Keratinocyte (primary cell): Measurements from ENCODE around the gene ZNF33B. TPM values are rescaled to one million over a fixed set of nuclear protein-coding genes. Genes with fewer than 3 reads are reported as not detected.
"Not testable (repeated sequence)": the region's sequence is repeated elsewhere in the genome, so short reads cannot be mapped to it uniquely, and the experiment has no call there.

Experiments
- DNase-seq: peaks from one replicate; pipeline ENCODE4 v3.0.0-alpha.2; 2011; ENCODE audit warnings: low read depth, missing footprints, low spot score
- FAIRE-seq: peaks from 2 replicates; lab custom pipeline; 2011; peaks lifted over from hg19 to GRCh38; lab: Jason Lieb, UNC
- H2AFZ ChIP-seq: 2 replicates; pipeline ENCODE4 v1.6.0; 2012; ENCODE audit warnings: low read length, control low read depth, inconsistent platforms; ENCODE audit not compliant: control insufficient read depth
- H3K27ac ChIP-seq: 2 replicates; pipeline ENCODE4 v1.5.1; 2011; ENCODE audit warnings: low read length; ENCODE audit not compliant: control insufficient read depth, insufficient read depth
- H3K27me3 ChIP-seq: 3 replicates; pipeline ENCODE4 v1.6.0; 2011; ENCODE audit warnings: low read length; ENCODE audit not compliant: control insufficient read depth, insufficient read depth; ENCODE audit errors: extremely low read depth
- H3K36me3 ChIP-seq, 2 experiments: 2 replicates in 1 of 2; 3 replicates in 1 of 2; pipeline ENCODE4 v1.5.1; 2011; ENCODE audit warnings: low read length in 2 of 2, mild to moderate bottlenecking in 1 of 2; ENCODE audit not compliant: control insufficient read depth in 2 of 2, insufficient read depth in 2 of 2; ENCODE audit errors: extremely low read depth in 1 of 2
- H3K4me1 ChIP-seq: 3 replicates; pipeline ENCODE4 v1.5.1; 2011; ENCODE audit warnings: low read length; ENCODE audit not compliant: control insufficient read depth, insufficient read depth; ENCODE audit errors: extremely low read depth
- H3K4me2 ChIP-seq: 3 replicates; pipeline ENCODE4 v1.6.0; 2011; ENCODE audit warnings: low read depth, low read length; ENCODE audit not compliant: control insufficient read depth, insufficient read depth; ENCODE audit errors: extremely low read depth
- H3K4me3 ChIP-seq, 3 experiments: fragments of 200-600 bp in 1 of 3; sonication (generic) in 1 of 3; 2 replicates in 2 of 3; 3 replicates in 1 of 3; pipeline ENCODE4 v1.5.1; 2011 to 2016; ENCODE audit warnings: low read length in 3 of 3, mild to moderate bottlenecking in 3 of 3, control low read depth in 2 of 3, inconsistent platforms in 1 of 3, low read depth in 1 of 3, mixed read lengths in 1 of 3, mixed run types in 1 of 3, moderate library complexity in 1 of 3; ENCODE audit not compliant: control insufficient read depth in 2 of 3, insufficient read depth in 2 of 3; ENCODE audit errors: extremely low read depth in 1 of 3
- H3K79me2 ChIP-seq: 2 replicates; pipeline ENCODE4 v1.6.0; 2012; ENCODE audit warnings: low read length; ENCODE audit not compliant: control insufficient read depth, insufficient read depth
- H3K9ac ChIP-seq: 3 replicates; pipeline ENCODE4 v1.6.0; 2011; ENCODE audit warnings: low read length; ENCODE audit not compliant: control insufficient read depth, insufficient read depth; ENCODE audit errors: extremely low read depth
- H3K9me1 ChIP-seq: 3 replicates; pipeline ENCODE4 v1.6.0; 2011; ENCODE audit warnings: low read length; ENCODE audit not compliant: control insufficient read depth, insufficient read depth; ENCODE audit errors: extremely low read depth
- H3K9me3 ChIP-seq: 2 replicates; pipeline ENCODE4 v1.5.1; 2012; ENCODE audit warnings: low read depth, low read length; ENCODE audit not compliant: control insufficient read depth
- H4K20me1 ChIP-seq: 3 replicates; pipeline ENCODE4 v1.6.0; 2011; ENCODE audit warnings: low read length; ENCODE audit not compliant: control insufficient read depth, insufficient read depth; ENCODE audit errors: extremely low read depth
- EZH2 ChIP-seq: IDR thresholded peaks from one replicate; pipeline ENCODE4 v1.6.1; 2012; ENCODE audit warnings: inconsistent platforms, mild to moderate bottlenecking, low read length, moderate library complexity
- dilution Hi-C: fragments of 300-500 bp; cut with MboI; formaldehyde crosslinking; loops from one replicate; pipeline ENCODE4 v1.7.0; 2020; ENCODE audit warnings: low sequenced_read_pairs; ENCODE audit not compliant: extremely low pct_ligation_motif_present
- polyA plus RNA-seq, 5 experiments: library from polyadenylated mRNA; depleted of rRNA in 3 of 5; stranded (reverse) in 3 of 5; stranded (forward) in 1 of 5; unstranded in 1 of 5; fragments of >200 nt; gene quantifications; 1 replicate in 1 of 5; 2 replicates in 3 of 5; 3 replicates in 1 of 5; pipeline versions ENCODE4 v1.2.1 to v1.2.3, GENCODE V29; 2011 to 2012; ENCODE audit warnings: missing spikeins in 2 of 5, low read depth in 1 of 5, low replicate concordance in 1 of 5
- TF ChIP-seq, protein P1 (sequence below), 3 experiments: IDR thresholded peaks in 1 of 3; conservative IDR thresholded peaks in 1 of 3; optimal IDR thresholded peaks in 1 of 3; 2 replicates in 2 of 3; 3 replicates in 1 of 3; pipeline versions ENCODE3 to v1.5.1; 2011; ENCODE audit warnings: low read length in 3 of 3, mild to moderate bottlenecking in 3 of 3, moderate library complexity in 2 of 3, control low read depth in 1 of 3, inconsistent platforms in 1 of 3; ENCODE audit not compliant: insufficient read depth in 2 of 3; ENCODE audit errors: extremely low read depth in 1 of 3

The ZNF33B gene
- polyA plus RNA-seq, 1 donor (not counting 4 experiments of a cell fraction or from before 2014, with no cell fraction given), result 9.4 TPM

GRCh38 chr10:42556931-42557330, 81.4 kb downstream of the ZNF33B start:
- no peaks in the 10 kb centered on the region for H3K9me1 ChIP-seq
- dilution Hi-C loops, result no loop called here
- TF ChIP-seq EZH2, result no peak
- TF ChIP-seq, protein P1, sequence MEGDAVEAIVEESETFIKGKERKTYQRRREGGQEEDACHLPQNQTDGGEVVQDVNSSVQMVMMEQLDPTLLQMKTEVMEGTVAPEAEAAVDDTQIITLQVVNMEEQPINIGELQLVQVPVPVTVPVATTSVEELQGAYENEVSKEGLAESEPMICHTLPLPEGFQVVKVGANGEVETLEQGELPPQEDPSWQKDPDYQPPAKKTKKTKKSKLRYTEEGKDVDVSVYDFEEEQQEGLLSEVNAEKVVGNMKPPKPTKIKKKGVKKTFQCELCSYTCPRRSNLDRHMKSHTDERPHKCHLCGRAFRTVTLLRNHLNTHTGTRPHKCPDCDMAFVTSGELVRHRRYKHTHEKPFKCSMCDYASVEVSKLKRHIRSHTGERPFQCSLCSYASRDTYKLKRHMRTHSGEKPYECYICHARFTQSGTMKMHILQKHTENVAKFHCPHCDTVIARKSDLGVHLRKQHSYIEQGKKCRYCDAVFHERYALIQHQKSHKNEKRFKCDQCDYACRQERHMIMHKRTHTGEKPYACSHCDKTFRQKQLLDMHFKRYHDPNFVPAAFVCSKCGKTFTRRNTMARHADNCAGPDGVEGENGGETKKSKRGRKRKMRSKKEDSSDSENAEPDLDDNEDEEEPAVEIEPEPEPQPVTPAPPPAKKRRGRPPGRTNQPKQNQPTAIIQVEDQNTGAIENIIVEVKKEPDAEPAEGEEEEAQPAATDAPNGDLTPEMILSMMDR (optimal IDR thresholded peaks at IDR 0.05 in 1 of 3, IDR thresholded peaks at IDR 0.05 in 1 of 3, conservative IDR thresholded peaks at IDR 0.05 in 1 of 3; ENCODE audit: extremely low read depth in 1 of 3, insufficient read depth in 2 of 3, low read length in 3 of 3), result no peak

DNA sequence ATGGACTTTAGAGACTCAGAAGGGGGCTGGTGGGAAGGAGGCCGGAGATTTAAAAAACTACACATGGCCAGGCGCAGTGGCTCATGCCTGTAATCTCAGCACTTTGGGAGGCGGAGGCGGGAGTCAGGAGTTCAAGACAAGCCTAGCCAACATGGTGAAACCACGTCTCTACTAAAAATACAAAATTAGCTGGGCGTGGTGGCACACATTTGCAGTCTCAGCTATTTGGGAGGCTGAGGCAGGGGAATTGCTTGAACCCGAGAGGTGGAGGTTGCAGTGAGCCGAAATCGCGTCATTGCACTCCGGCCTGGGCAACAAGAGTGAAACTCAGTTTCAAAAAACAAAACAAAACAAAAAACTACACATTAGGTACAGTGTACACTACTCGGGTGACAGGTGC, 84.8 kb downstream of the ZNF33B start:
- peak overlapping the region in 2 of 3 experiments; percentile 69 to 76 for H3K4me3 ChIP-seq
- H3K9me3 ChIP-seq, H3K27me3 ChIP-seq, H4K20me1 ChIP-seq, H3K27ac ChIP-seq, DNase-seq, H3K9me1 ChIP-seq, H3K36me3 ChIP-seq, H3K9ac ChIP-seq, dilution Hi-C loops, FAIRE-seq: not testable (repeated sequence)
- H2AFZ ChIP-seq, result peak overlapping the region; percentile 87
- H3K4me1 ChIP-seq, result peaks cover 11% of the 10 kb centered on the region
- peak overlapping the region; percentile 79 for H3K4me2 ChIP-seq
- peaks cover 12% of the 10 kb centered on the region for H3K79me2 ChIP-seq

More at GRCh38 chr10:42556931-42557330, 81.4 kb downstream of the ZNF33B start:
- DNase-seq (no peak), FAIRE-seq (no peak)
- Histone ChIP-seq H3K4me1 (peaks cover 4% of the 10 kb centered on the region), H3K36me3 (no peaks in the 10 kb centered on the region), H2AFZ (no peak overlapping the region), H3K9me3 (no peaks in the 10 kb centered on the region), H3K27me3 (no peaks in the 10 kb centered on the region), H3K79me2 (peaks cover 4% of the 10 kb centered on the region), H4K20me1 (no peaks in the 10 kb centered on the region), H3K4me3 (no peak overlapping the region), H3K9ac (no peak overlapping the region), H3K27ac (no peak overlapping the region), H3K4me2 (no peak overlapping the region)

DNA sequence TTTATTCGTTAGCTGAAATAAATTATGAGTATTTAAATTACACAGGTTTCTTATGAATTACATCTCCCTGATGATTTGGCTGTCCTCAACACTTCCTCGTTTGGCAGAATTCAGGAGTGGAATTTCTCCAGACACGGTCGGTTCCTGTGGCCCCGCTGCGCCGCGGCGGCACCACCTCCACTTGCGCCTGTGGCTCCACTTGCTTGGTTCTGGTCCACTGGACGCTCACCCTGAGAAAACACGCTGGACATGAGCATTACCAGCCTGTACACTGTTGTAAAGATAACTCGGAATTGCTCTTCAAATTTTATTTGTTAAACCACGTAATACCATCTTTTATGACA, 85.3 kb downstream of the ZNF33B start:
- dilution Hi-C loops, result no loop called here
- peaks cover 12% of the 10 kb centered on the region for H3K79me2 ChIP-seq
- no peaks in the 10 kb centered on the region for H3K9me1 ChIP-seq
- H3K4me1 ChIP-seq, result peaks cover 11% of the 10 kb centered on the region
- H3K4me3 ChIP-seq, result peak overlapping the region; percentile 56 to 76 (median 69)
- H3K27ac ChIP-seq, result no peak overlapping the region
- peak overlapping the region; percentile 87 for H2AFZ ChIP-seq
- no peak for DNase-seq
- H4K20me1 ChIP-seq, result no peaks in the 10 kb centered on the region
- no peak for TF ChIP-seq EZH2
- TF ChIP-seq, protein P1 (optimal IDR thresholded peaks at IDR 0.05 in 1 of 3, IDR thresholded peaks at IDR 0.05 in 1 of 3, conservative IDR thresholded peaks at IDR 0.05 in 1 of 3; ENCODE audit: extremely low read depth in 1 of 3, insufficient read depth in 2 of 3, low read length in 3 of 3), result no peak
- no peaks in the 10 kb centered on the region for H3K36me3 ChIP-seq
- no peaks in the 10 kb centered on the region for H3K9me3 ChIP-seq
- no peak for FAIRE-seq
- H3K4me2 ChIP-seq, result peak overlapping the region; percentile 79
- H3K27me3 ChIP-seq, result no peaks in the 10 kb centered on the region
- H3K9ac ChIP-seq, result peak overlapping the region; percentile 74
